Measurements from ENCODE around the gene SLC6A7. TPM values are rescaled to one million over a fixed set of nuclear protein-coding genes. Genes with fewer than 3 reads are reported as not detected.
A peak's percentile ranks its signal among the peaks of the same experiment; 100 is the strongest.

SLC6A7 gene
- total and polyA plus RNA-seq, 12 donors = not detected

DNA sequence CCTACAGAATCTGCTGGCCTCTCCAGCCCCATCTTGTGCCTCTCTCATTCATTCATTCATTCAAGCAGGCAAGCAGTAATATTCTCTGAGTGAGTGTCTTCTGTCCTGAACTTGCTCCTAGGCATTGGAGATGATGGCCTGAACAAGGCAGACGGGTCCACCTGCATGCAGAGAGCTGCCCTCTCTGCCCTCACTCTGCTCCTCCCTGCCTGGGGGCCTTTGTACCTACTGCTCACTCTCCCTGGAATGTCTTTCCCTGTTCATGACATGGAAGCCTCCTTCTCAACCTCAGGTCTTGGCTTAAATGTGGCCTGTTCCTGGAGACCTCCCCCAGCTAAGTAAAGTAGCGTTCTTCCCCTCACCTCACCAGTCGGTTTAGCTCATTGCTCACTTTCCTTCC lies 16.7 kb upstream of the SLC6A7 start:
- Histone ChIP-seq H3K4me3 (no peak overlapping the region), H3K4me1 (replicated peaks in 1 of 2) (no peaks in the 10 kb centered on the region), H3K27me3 (no peaks in the 10 kb centered on the region), H3K27ac (no peak overlapping the region), H3K9me3 (replicated peaks in 1 of 3) (no peaks in the 10 kb centered on the region), H3K36me3 (replicated peaks in 1 of 2) (no peaks in the 10 kb centered on the region)
- TF ChIP-seq, protein P1, sequence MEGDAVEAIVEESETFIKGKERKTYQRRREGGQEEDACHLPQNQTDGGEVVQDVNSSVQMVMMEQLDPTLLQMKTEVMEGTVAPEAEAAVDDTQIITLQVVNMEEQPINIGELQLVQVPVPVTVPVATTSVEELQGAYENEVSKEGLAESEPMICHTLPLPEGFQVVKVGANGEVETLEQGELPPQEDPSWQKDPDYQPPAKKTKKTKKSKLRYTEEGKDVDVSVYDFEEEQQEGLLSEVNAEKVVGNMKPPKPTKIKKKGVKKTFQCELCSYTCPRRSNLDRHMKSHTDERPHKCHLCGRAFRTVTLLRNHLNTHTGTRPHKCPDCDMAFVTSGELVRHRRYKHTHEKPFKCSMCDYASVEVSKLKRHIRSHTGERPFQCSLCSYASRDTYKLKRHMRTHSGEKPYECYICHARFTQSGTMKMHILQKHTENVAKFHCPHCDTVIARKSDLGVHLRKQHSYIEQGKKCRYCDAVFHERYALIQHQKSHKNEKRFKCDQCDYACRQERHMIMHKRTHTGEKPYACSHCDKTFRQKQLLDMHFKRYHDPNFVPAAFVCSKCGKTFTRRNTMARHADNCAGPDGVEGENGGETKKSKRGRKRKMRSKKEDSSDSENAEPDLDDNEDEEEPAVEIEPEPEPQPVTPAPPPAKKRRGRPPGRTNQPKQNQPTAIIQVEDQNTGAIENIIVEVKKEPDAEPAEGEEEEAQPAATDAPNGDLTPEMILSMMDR (IDR thresholded peaks at IDR 0.05) = no peak
- no peak for TF ChIP-seq POLR2A (IDR thresholded peaks at IDR 0.05)
- intact Hi-C loops (cut with DNase I) = no loop called here
- 87 to 98% (median 93%) methylated on average over 3 of the region's 3 CpGs for WGBS, 4 donors
- no peak for DNase-seq

DNA sequence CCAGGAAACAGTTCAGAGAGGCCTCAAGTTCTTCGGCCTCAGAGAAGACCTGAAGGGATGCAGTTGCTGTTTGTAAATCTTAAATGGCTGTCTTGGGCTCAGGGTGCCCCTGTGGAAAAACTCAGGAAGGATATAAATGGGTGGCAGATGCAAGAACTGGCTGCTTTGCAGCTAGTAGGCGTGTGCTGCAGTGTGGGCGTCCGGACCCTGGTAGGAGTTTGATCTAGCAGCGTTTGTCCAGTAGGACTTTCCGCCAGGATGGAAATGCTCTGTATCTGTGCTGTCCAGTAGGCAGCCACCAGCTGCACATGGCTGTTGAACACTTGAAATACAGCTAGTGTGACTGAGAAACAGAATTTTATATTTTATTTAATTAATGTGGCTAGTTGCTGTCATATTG lies 15.6 kb upstream of the SLC6A7 start:
- no peak overlapping the region for H3K4me3 ChIP-seq
- no peak overlapping the region for H3K27ac ChIP-seq
- TF ChIP-seq, protein P1 (IDR thresholded peaks at IDR 0.05) = no peak
- TF ChIP-seq POLR2A (IDR thresholded peaks at IDR 0.05) = no peak
- no peaks in the 10 kb centered on the region for H3K9me3 ChIP-seq (replicated peaks in 1 of 3)
- intact Hi-C loops (cut with DNase I) = no loop called here
- WGBS, 4 donors = 89 to 94% (median 92%) methylated on average over 4 to 6 of the region's 6 CpGs
- H3K4me1 ChIP-seq (replicated peaks in 1 of 2) = no peaks in the 10 kb centered on the region
- no peaks in the 10 kb centered on the region for H3K27me3 ChIP-seq
- no peak for DNase-seq
- H3K36me3 ChIP-seq (replicated peaks in 1 of 2) = no peaks in the 10 kb centered on the region

GRCh38 chr5:150175076-150175475 lies 14.8 kb upstream of the SLC6A7 start:
- WGBS, 4 donors = 61 to 72% (median 66%) methylated on average over 1 of the region's 1 CpG
- intact Hi-C loops (cut with DNase I) = no loop called here

DNA sequence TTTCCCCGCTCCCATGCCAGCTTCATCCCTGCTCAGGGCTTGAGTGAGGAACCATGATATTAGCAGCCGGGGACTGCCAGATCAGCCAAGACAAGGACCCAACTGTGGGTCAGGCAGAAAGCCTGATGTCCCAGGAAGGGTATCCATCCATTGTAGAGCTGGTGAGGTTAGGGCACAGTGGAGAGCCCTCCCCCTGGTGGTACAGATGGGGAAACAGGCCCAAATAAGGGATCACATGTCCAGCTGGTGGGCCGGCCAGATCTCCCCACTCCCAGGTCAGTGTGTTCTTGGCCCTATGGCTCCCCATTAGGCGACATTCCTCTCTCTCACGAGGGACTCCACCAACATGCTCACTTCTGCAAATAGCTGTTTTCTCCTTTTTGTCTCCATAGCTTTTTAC lies 14.3 kb upstream of the SLC6A7 start:
- H3K4me1 ChIP-seq (replicated peaks in 1 of 2) = peaks cover 0 to under 1% of the 10 kb centered on the region in 2 donors
- H3K27ac ChIP-seq = no peak overlapping the region
- WGBS, 4 donors = 75 to 80% (median 78%) methylated on average over 5 of the region's 5 CpGs
- H3K4me3 ChIP-seq = no peak overlapping the region
- no peaks in the 10 kb centered on the region for H3K9me3 ChIP-seq (replicated peaks in 1 of 3)
- intact Hi-C loops (cut with DNase I) = no loop called here
- DNase-seq = peak in 1 of 7 donors; percentile 32
- no peaks in the 10 kb centered on the region for H3K27me3 ChIP-seq
- H3K36me3 ChIP-seq (replicated peaks in 1 of 2) = no peaks in the 10 kb centered on the region
- TF ChIP-seq POLR2A (IDR thresholded peaks at IDR 0.05) = no peak
- TF ChIP-seq, protein P1 (IDR thresholded peaks at IDR 0.05) = peak in 4 of 6 experiments; percentile 15 to 44 (median 30)

More at GRCh38 chr5:150175076-150175475, 14.8 kb upstream of the SLC6A7 start:
- H3K4me3 ChIP-seq = no peak overlapping the region
- no peak for DNase-seq
- TF ChIP-seq POLR2A (IDR thresholded peaks at IDR 0.05) = no peak
- TF ChIP-seq, protein P1 (IDR thresholded peaks at IDR 0.05) = no peak
- H3K4me1 ChIP-seq (replicated peaks in 1 of 2) = no peaks in the 10 kb centered on the region
- no peaks in the 10 kb centered on the region for H3K9me3 ChIP-seq (replicated peaks in 1 of 3)
- H3K36me3 ChIP-seq (replicated peaks in 1 of 2) = no peaks in the 10 kb centered on the region
- H3K27ac ChIP-seq = no peak overlapping the region
- no peaks in the 10 kb centered on the region for H3K27me3 ChIP-seq
